ENCODE results near the gene COQ6.
"Not testable (repeated sequence)": the region's sequence is repeated elsewhere in the genome, so short reads cannot be mapped to it uniquely, and the experiment has no call there.

COQ6 gene

GRCh38 chr14:73916324-73916723 is 33.8 kb upstream of the COQ6 start:
- 93% methylated on average over 6 of the region's 6 CpGs for WGBS

GRCh38 chr14:73919457-73919856 is 30.6 kb upstream of the COQ6 start:
- H3K9ac ChIP-seq (ENCODE audit: low read length) = not testable (repeated sequence)

More at GRCh38 chr14:73916324-73916723, 33.8 kb upstream of the COQ6 start:
- H3K4me2 ChIP-seq (ENCODE audit: low read length, poor library complexity, severe bottlenecking) = no peak overlapping the region
- no peak overlapping the region for H4K91ac ChIP-seq (ENCODE audit: low read length)
- no peak overlapping the region for H3K27ac ChIP-seq (ENCODE audit: low read length, poor library complexity, severe bottlenecking)
- H3K18ac ChIP-seq (ENCODE audit: low read depth in 1 of 2, low read length in 2 of 2) = no peak overlapping the region
- no peak overlapping the region for H2BK15ac ChIP-seq (ENCODE audit: low read depth, poor library complexity, severe bottlenecking)
- H3K27me3 ChIP-seq (ENCODE audit: control insufficient read depth in 1 of 2, insufficient read depth in 1 of 2, low read length in 2 of 2) = no peaks in the 10 kb centered on the region
- no peak overlapping the region for H3K14ac ChIP-seq (ENCODE audit: low read length in 2 of 2)
- DNase-seq = no peak
- H4K8ac ChIP-seq (ENCODE audit: low read length) = no peak overlapping the region
- H2BK120ac ChIP-seq (ENCODE audit: low read depth, low read length) = no peak overlapping the region
- peaks cover 29 to 78% of the 10 kb centered on the region in 2 experiments for H3K36me3 ChIP-seq (ENCODE audit: control insufficient read depth in 1 of 2, insufficient read depth in 2 of 2, low read depth in 1 of 2, low read length in 2 of 2)
- H3K9ac ChIP-seq (ENCODE audit: low read length) = no peak overlapping the region
- no peak overlapping the region for H3K23ac ChIP-seq (ENCODE audit: low read length in 2 of 2)
- no peak overlapping the region for H3K4ac ChIP-seq (ENCODE audit: low read depth in 1 of 2, low read length in 2 of 2)
- H3K4me3 ChIP-seq (ENCODE audit: insufficient read depth in 1 of 2, low read depth in 1 of 2, low read length in 2 of 2) = no peak overlapping the region
- no peaks in the 10 kb centered on the region for H3K9me3 ChIP-seq (ENCODE audit: control insufficient read depth, low read length)
- H2AK5ac ChIP-seq (ENCODE audit: low read length, severe bottlenecking) = no peak overlapping the region
- no peak overlapping the region for H2BK12ac ChIP-seq (ENCODE audit: low read length in 2 of 2)
- no peak overlapping the region for H2AFZ ChIP-seq (ENCODE audit: low read depth, low read length)
- H3K4me1 ChIP-seq (ENCODE audit: control insufficient read depth, insufficient read depth, low read depth, low read length) = no peaks in the 10 kb centered on the region
- H3K79me1 ChIP-seq (replicated peaks; ENCODE audit: low read length, poor library complexity, severe bottlenecking) = peaks cover 27% of the 10 kb centered on the region
- no peak overlapping the region for H2BK5ac ChIP-seq (ENCODE audit: low read depth, low read length, poor library complexity, severe bottlenecking)

GRCh38 chr14:73924337-73924736 is 25.8 kb upstream of the COQ6 start:
- Histone ChIP-seq H3K79me1 (replicated peaks; ENCODE audit: low read length, poor library complexity, severe bottlenecking) (peaks cover 29% of the 10 kb centered on the region), H3K27ac (ENCODE audit: low read length, poor library complexity, severe bottlenecking) (no peak overlapping the region), H2BK12ac (ENCODE audit: low read length in 2 of 2) (no peak overlapping the region), H3K23ac (ENCODE audit: low read length in 2 of 2) (no peak overlapping the region), H3K14ac (ENCODE audit: low read length in 2 of 2) (no peak overlapping the region), H2AK5ac (ENCODE audit: low read length, severe bottlenecking) (no peak overlapping the region), H2BK15ac (ENCODE audit: low read depth, poor library complexity, severe bottlenecking) (no peak overlapping the region), H2BK5ac (ENCODE audit: low read depth, low read length, poor library complexity, severe bottlenecking) (no peak overlapping the region), H3K4me3 (ENCODE audit: insufficient read depth in 1 of 2, low read depth in 1 of 2, low read length in 2 of 2) (no peak overlapping the region), H3K9me3 (ENCODE audit: control insufficient read depth, low read length) (no peaks in the 10 kb centered on the region), H3K4ac (ENCODE audit: low read depth in 1 of 2, low read length in 2 of 2) (no peak overlapping the region), H2BK120ac (ENCODE audit: low read depth, low read length) (no peak overlapping the region), H3K4me2 (ENCODE audit: low read length, poor library complexity, severe bottlenecking) (no peak overlapping the region), H3K9ac (ENCODE audit: low read length) (peak overlapping the region; percentile 35), H3K27me3 (ENCODE audit: control insufficient read depth in 1 of 2, insufficient read depth in 1 of 2, low read length in 2 of 2) (no peaks in the 10 kb centered on the region), H4K8ac (ENCODE audit: low read length) (no peak overlapping the region), H3K4me1 (ENCODE audit: control insufficient read depth, insufficient read depth, low read depth, low read length) (no peaks in the 10 kb centered on the region), H3K36me3 (ENCODE audit: control insufficient read depth in 1 of 2, insufficient read depth in 2 of 2, low read depth in 1 of 2, low read length in 2 of 2) (peaks cover 28 to 95% of the 10 kb centered on the region in 2 experiments), H4K91ac (ENCODE audit: low read length) (no peak overlapping the region), H3K18ac (ENCODE audit: low read depth in 1 of 2, low read length in 2 of 2) (no peak overlapping the region), H2AFZ (ENCODE audit: low read depth, low read length) (no peak overlapping the region)
- 95% methylated on average over 5 of the region's 5 CpGs for WGBS
- peak; percentile 15 for DNase-seq

More at GRCh38 chr14:73919457-73919856, 30.6 kb upstream of the COQ6 start:
- H3K4me3 ChIP-seq (ENCODE audit: insufficient read depth in 1 of 2, low read depth in 1 of 2, low read length in 2 of 2); H3K18ac ChIP-seq (ENCODE audit: low read depth in 1 of 2, low read length in 2 of 2); H4K91ac ChIP-seq (ENCODE audit: low read length); H2BK12ac ChIP-seq (ENCODE audit: low read length in 2 of 2); H4K8ac ChIP-seq (ENCODE audit: low read length); H3K27ac ChIP-seq (ENCODE audit: low read length, poor library complexity, severe bottlenecking); H3K4me1 ChIP-seq (ENCODE audit: control insufficient read depth, insufficient read depth, low read depth, low read length); H2BK120ac ChIP-seq (ENCODE audit: low read depth, low read length); H2AK5ac ChIP-seq (ENCODE audit: low read length, severe bottlenecking); H2BK15ac ChIP-seq (ENCODE audit: low read depth, poor library complexity, severe bottlenecking); H3K9me3 ChIP-seq (ENCODE audit: control insufficient read depth, low read length); DNase-seq; H3K23ac ChIP-seq (ENCODE audit: low read length in 2 of 2); H3K4ac ChIP-seq (ENCODE audit: low read depth in 1 of 2, low read length in 2 of 2); H2BK5ac ChIP-seq (ENCODE audit: low read depth, low read length, poor library complexity, severe bottlenecking); H3K14ac ChIP-seq (ENCODE audit: low read length in 2 of 2); H3K27me3 ChIP-seq (ENCODE audit: control insufficient read depth in 1 of 2, insufficient read depth in 1 of 2, low read length in 2 of 2); H3K4me2 ChIP-seq (ENCODE audit: low read length, poor library complexity, severe bottlenecking); H2AFZ ChIP-seq (ENCODE audit: low read depth, low read length): not testable (repeated sequence)
- Histone ChIP-seq H3K36me3 (ENCODE audit: control insufficient read depth in 1 of 2, insufficient read depth in 2 of 2, low read depth in 1 of 2, low read length in 2 of 2) (peaks cover 24 to 83% of the 10 kb centered on the region in 2 experiments), H3K79me1 (replicated peaks; ENCODE audit: low read length, poor library complexity, severe bottlenecking) (peaks cover 24% of the 10 kb centered on the region)
- 96% methylated on average over 2 of the region's 2 CpGs for WGBS

GRCh38 chr14:73935666-73936065 is 14.4 kb upstream of the COQ6 start:
- Histone ChIP-seq H3K27me3 (ENCODE audit: control insufficient read depth in 1 of 2, insufficient read depth in 1 of 2, low read length in 2 of 2) (no peaks in the 10 kb centered on the region), H3K4ac (ENCODE audit: low read depth in 1 of 2, low read length in 2 of 2) (no peak overlapping the region)
- WGBS = 100% methylated on average over 1 of the region's 2 CpGs

More at GRCh38 chr14:73935666-73936065, 14.4 kb upstream of the COQ6 start:
- no peaks in the 10 kb centered on the region for H3K4me1 ChIP-seq (ENCODE audit: control insufficient read depth, insufficient read depth, low read depth, low read length)
- H3K23ac ChIP-seq (ENCODE audit: low read length in 2 of 2) = no peak overlapping the region
- no peak overlapping the region for H3K18ac ChIP-seq (ENCODE audit: low read depth in 1 of 2, low read length in 2 of 2)
- H3K9me3 ChIP-seq (ENCODE audit: control insufficient read depth, low read length) = no peaks in the 10 kb centered on the region
- no peak overlapping the region for H2BK12ac ChIP-seq (ENCODE audit: low read length in 2 of 2)
- no peak overlapping the region for H3K4me3 ChIP-seq (ENCODE audit: insufficient read depth in 1 of 2, low read depth in 1 of 2, low read length in 2 of 2)
- no peak overlapping the region for H3K9ac ChIP-seq (ENCODE audit: low read length)
- no peak overlapping the region for H2BK120ac ChIP-seq (ENCODE audit: low read depth, low read length)
- H2AFZ ChIP-seq (ENCODE audit: low read depth, low read length) = no peak overlapping the region
- H3K79me1 ChIP-seq (replicated peaks; ENCODE audit: low read length, poor library complexity, severe bottlenecking) = peaks cover 10% of the 10 kb centered on the region
- H3K4me2 ChIP-seq (ENCODE audit: low read length, poor library complexity, severe bottlenecking) = no peak overlapping the region
- H4K91ac ChIP-seq (ENCODE audit: low read length) = no peak overlapping the region
- no peak overlapping the region for H2AK5ac ChIP-seq (ENCODE audit: low read length, severe bottlenecking)
- no peak overlapping the region for H3K14ac ChIP-seq (ENCODE audit: low read length in 2 of 2)
- peak; percentile 18 for DNase-seq
- no peak overlapping the region for H2BK5ac ChIP-seq (ENCODE audit: low read depth, low read length, poor library complexity, severe bottlenecking)
- peaks cover 22 to 91% of the 10 kb centered on the region in 2 experiments for H3K36me3 ChIP-seq (ENCODE audit: control insufficient read depth in 1 of 2, insufficient read depth in 2 of 2, low read depth in 1 of 2, low read length in 2 of 2)
- no peak overlapping the region for H4K8ac ChIP-seq (ENCODE audit: low read length)
- H2BK15ac ChIP-seq (ENCODE audit: low read depth, poor library complexity, severe bottlenecking) = no peak overlapping the region
- H3K27ac ChIP-seq (ENCODE audit: low read length, poor library complexity, severe bottlenecking) = no peak overlapping the region
